NCI-H1092 (cell line): ENCODE measurements around the gene MCRS1.
"Not testable (repeated sequence)": the region's sequence is repeated elsewhere in the genome, so short reads cannot be mapped to it uniquely, and the experiment has no call there.

Experiments
- DNase-seq: peaks from one replicate; lab custom pipeline; 2025; lab: John Stamatoyannopoulos, UW

MCRS1 gene

DNA sequence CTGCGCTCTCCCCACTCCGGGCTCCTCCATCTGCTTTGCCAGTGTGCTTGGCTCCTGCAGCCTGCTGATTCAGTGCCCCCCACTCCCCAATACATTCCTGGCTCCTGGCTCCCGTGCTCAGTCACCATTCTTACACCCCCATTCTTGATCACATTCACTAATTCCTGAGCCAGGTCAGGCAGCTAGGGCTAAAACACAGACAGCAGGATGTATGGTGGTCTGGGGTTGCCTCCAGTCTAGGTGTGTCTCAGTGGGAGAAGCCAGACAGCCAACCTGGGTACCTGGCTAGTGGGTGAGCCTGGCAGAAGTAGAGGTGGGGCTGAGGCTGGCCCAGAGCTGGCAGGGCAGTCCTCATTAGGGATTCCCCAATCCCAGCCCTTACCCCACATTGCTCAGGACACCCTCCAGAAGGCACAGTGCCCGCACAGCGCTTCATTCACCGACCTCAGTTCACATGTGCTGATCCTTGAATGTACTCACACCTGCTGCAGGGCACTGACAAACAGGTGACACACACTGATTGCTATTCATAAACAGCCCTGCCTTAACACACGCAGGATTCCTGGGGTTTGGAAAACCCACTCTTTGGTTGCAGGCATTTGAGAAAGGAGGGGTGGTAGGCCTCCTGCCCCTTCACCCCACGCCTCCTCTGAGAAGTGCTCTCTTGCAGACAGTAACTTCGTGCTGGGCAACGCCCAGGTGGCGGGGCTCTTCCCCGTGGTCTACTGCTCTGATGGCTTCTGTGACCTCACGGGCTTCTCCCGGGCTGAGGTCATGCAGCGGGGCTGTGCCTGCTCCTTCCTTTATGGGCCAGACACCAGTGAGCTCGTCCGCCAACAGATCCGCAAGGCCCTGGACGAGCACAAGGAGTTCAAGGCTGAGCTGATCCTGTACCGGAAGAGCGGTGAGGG lies 27.5 kb downstream of the MCRS1 start:
- DNase-seq: no peak

DNA sequence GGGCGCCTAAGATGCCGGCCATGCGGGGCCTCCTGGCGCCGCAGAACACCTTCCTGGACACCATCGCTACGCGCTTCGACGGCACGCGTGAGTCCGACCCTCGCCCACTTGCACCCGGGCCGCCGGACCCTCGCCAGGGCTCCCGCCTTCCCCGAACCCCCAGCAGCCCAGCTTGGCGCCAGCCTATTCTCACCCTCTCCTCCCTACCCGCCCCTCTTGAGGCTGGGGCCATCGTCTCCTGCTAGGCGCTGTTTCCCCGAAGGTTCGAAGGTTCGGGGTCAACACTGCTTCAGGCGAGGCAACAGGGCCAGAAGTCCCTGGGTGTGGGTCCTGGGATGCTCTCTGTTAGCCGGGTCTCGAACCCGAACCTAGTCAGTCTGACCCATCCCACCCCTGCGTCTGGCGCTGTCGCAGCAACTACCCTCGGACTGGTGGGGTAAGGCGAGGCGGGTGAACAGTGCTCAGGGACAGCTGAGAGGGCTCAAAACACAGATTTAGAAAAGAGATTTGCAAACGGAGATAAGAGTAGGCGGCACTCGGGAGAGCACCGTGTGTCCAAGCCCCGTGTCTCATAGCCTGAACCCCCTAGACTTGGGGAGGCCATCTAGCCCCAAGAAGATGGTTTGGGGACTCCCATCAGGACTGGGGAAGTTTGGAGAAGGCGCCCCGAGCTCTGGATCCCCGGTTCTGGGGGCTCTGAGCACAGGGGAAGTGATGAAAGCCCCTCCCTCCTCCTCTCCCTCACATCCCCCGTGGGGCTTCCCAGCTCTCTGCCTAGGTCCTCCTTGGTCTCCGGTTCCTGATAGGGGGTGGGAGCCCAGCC lies 28.3 kb downstream of the MCRS1 start:
- DNase-seq: no peak

DNA sequence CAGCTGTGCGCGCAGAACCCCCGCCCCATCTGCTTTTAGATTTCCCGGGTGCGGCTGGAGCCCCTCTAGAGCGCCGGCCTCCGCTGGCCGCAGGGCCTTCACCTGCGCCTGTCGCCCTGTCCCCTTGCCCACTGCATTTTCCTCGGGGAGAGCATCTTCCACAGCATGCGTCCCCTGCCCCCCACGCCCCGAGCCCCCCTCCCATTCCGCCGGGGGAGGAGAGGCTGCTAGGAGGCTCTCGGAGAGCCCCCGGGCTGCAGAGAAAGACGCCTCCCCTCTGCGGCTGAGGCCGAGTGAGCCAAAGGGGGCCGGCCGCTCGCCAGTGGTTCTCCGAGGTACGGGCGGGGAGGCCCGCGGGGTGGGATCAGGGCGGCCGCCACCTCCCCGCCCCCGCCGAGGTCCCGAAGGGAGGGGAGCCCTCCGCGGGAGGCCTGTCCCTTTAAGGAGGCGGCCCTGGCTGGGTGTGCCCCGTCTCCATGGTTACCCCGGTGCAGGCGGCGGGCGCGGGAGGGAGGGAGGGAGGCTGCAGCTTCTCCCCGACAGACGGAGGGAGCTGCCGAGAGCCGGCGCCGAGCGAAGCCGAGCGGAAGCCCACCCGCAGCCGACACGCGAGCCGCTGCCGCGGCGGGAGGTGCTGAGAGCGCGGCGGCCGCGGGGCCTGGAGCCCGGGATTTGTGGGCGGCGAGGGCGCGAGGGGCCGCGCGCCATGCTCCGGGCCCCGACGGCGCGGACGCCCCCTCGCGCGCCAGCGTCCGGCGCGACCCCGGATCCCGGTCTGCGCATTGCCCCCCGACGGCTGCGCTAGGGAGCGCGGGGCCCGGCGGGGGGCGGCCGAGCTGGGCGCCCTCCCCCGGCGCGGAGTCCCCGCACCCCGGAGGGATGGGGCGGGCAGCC lies 29.2 kb downstream of the MCRS1 start, which contains the start of gene KCNH3:
KCNH3 (plus strand) TSS at position 521 of the 894 bp plus-strand sequence. CDS start 387 bp downstream, outside the sequence.
- DNase-seq: peak; percentile 78

DNA sequence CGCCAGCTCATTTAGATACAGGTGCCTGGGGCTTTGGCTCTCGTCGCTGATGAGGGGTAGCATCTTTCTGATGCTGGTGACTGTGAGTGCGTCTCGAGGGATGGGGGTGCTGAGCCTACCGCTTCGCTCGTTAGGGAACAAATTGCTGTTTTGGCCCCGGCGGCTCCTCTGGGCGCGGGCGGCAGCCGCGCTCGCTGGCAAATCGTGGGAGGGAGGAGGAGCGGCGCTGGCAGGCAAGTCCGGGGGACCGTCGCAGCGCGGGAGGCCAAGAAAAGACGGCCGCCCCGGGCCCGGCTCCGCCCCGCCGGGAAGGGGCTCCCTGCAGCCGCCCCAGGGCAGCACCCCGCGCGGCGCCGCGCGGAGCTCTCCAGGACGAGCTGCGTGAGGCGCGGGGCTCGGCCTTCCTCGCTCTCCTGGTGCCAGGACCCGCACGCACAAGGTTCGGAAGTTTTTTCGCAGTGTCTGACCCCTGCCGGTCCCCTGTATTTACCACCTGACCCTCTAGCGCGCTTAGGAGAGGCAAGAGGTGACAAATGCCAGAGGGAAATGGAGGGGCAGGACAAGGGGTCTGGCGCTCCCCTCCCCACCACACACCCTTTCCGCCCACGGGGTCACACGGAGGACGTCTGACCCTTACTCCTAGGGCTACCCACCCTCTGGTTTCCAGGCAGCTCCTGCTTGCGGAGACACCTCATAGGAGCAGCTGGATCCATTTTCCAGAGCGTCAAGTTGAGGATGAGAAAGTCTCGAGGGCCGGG lies 30.0 kb downstream of the MCRS1 start:
- DNase-seq: peak; percentile 13

DNA sequence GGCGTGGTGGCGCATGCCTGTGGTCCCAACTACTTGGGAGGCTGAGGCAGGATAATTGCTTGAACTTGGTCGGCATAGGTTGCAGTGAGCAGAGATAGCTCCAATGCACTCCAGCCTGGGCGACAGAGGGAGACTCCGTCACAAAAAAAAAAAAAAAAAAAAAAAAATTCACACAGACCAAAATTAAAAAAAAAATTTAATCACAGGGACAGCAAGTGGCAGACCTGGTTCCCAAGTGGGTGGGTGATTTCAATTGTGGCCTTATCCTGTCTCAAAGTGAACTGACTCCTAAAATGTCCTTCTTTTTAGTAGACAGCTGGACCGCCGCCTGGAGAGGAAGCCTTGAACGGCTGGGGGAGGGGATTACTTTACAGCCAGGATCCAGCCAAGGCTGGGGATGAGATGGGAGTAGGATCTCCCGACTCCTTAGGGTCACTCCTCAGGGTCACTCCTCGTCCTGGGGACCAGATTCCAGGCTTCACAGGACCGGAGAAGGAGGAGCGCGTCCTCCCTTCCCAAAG lies 30.7 kb downstream of the MCRS1 start:
- no peak for DNase-seq

DNA sequence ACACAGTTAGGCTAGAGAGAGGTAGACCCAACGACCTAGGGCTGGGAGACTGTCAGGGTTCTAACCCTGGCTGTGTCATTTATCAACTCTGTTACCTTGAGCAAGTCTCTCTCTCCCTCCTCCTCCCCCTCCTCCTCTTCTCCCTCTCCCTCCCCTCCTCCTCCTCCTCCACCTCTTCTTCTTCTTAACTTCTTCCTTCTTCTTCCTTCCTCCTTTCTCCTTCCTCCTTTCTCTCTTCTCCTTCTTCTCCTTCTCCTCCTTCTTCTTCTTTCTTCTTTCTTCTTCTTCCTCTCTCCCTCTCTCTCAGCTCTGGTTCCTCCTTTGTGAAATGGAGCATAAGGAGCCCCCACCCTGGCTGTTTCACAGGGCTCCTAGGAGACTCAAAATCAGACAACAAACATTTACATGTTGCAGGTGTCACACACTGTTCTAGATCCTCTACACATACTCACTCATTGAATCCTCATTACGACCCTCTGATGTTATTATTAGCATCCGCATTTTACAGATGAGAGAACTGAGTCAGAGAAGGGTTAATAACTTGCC lies 31.3 kb downstream of the MCRS1 start:
- no peak for DNase-seq

DNA sequence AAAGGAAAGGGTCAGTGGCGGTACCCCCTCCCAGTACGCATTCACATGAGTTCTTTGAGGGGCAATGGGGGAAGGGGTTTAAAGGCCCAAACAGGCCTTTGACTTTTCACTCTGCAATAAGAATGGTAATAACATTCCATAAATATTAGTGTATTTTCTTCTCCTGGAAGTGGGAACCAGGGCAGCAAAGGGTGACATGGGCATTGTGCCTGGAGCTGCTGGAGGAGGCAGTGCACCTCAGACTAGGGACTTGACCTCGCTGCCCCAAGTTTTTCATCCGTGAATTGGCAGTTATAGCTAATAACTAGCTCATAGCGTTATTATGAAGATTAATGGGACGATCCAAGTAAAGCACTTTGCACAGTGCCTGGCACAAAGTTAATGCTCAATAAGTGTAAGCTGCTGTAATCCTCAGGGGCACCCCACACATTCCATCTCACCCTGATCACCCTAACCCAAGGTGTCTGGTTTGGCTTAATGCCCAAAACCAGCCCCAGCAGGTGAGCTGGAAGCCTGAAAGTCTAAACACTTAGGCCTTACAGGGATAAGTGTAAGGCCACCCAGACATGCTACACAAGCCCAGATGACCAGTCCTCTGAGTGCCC lies 31.9 kb downstream of the MCRS1 start:
- DNase-seq: no peak

DNA sequence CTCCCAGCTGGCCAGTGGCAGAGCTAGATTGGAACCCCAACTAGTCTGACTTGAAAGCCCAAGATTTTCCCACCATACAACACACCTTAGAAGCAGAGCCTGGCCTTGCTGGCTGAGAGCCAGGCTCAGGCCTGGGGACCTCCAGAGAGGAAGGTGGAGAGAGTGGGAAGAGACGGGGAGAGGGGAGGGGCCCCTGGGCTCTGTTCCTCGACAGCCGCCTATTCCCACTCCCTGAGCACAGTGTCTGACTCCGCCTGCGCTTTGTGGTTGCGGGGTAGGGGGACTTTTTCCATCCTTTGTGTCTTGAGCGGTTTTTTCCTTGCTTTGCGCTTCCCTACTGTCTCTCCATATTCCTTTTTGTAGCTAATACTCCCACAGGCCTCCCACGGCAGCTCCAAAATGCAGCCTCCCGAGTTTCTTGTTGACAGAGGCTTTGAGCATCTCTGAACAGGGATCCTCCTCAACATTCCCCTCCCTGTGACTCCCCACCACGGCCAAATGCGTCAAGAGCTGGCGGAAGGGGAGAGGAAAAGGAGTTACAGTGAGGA lies 33.1 kb downstream of the MCRS1 start:
- DNase-seq: no peak

DNA sequence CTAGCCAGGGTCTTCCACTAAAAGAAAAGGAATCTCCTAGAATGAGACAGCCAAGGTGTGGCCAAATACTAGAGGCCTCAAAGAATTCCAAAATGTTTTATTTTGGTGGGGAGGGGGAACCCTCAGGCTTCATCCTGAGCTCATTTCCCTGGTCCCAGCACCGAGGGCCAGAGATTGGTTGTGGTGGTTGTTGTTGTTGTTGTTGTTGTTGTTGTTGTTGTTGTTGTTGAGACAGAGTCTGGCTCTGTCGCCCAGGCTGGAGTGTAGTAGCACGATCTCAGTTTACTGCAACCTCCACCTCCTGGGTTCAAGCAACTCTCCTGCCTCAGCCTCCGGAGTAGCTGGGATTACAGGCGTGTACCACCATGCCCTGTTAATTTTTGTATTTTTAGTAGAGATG lies 33.8 kb downstream of the MCRS1 start:
- not testable (repeated sequence) for DNase-seq

DNA sequence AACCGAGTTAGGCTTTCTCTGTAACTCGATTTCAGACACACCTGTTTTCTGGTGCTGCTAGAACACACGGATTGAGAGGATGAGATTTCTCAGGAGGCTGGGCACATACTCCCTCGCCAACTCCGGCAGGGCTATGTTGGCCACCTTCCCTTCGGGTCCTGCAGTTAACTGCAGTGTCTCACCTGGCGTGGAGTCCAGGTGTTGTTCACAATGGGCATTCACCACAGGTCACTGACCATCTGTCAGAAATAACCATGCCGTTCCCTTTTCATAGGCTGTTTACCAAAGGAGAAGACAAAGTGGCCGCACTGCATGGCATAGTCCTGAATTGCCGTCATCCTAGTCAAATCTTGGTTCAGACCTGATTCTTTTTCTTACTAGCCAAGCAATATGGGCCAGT lies 34.6 kb downstream of the MCRS1 start:
- DNase-seq: no peak

DNA sequence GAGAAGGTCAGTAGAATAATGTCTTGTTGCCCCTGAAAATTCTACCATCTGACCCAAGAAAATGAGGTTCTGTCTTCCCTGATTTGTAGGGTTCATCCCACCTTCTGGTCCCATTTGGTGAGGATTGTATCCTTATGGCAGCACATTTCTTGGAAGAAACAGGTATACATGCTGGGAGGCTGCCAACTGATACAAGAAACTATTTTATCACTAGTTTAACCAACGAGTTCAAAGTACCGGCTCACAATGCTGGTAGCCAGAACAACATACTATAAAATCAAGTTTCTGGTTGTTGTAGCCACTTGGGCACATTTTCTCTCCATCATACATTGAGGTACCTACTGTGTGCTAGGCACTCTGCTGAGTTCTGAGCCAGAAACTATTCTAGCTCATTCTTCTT lies 36.2 kb downstream of the MCRS1 start:
- no peak for DNase-seq

DNA sequence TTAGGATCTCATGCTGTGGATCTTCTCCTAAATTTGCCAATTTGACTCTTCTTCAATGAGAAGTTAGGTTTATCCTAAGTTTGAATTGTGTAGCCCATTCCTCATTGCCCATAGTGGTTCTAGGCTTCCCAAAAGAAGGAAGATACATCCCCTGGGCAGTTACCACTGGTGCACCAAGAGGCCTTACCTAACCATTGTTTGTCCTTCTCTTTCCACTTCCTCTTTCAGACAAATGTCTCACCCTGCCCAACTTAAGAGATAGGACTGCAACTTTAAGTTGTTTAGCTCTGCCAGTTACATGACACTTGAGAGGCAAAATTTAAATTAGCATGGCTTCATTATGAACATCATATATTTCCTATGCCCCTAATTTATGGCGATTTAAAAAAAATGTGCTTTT lies 38.5 kb downstream of the MCRS1 start:
- no peak for DNase-seq

DNA sequence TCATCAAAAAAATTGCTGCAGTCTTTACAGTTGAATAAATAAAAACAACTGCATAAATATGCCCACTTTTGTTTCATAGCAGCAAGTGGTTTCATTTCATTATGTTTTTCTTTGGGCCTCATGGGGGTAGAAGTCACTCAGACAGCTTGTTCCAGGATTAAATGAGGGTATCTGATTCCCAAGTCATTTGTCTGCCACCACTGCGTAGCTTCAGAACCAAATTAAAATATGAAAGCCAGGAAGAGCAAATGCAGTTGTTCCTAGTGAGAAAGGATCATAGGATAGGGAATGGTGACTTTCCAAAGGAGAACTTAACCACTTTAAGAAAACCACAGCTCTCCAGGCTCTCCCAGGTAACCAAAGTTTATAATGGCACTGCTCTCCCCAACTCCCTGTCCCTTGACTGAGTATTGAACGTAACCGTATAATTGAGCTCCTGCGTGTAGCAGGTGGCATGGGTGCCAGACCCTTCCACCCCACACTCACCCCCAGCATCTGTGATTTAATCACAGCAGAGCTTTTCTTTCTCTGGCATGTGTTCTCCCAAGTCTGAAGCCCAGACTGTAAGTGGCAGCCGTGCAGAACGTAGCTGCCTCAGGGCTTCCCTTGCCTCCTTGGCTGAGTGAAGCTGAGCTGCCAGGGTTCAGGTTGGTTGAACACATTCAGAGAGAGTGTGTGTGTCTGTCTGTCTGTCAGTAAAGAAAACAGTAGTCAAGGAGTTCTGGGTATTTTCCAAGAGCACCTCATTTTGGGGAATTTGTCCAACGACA lies 40.4 kb downstream of the MCRS1 start:
- no peak for DNase-seq

DNA sequence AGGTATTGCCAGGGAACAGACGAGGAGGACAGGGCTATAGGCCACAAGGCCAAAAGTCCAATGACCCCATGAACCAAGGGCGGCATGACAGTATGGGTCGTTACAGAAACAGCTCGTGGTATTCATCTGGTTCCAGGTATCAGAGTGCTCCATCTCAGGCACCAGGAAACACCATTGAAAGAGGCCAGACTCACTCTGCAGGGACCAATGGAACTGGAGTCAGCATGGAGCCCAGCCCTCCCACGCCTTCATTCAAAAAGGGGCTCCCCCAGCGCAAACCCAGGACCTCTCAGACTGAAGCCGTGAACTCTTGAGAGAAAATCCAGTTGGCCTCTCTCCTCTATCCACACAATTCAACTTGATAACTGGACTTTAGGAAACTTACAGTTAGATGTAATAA lies 42.0 kb downstream of the MCRS1 start:
- DNase-seq: no peak

DNA sequence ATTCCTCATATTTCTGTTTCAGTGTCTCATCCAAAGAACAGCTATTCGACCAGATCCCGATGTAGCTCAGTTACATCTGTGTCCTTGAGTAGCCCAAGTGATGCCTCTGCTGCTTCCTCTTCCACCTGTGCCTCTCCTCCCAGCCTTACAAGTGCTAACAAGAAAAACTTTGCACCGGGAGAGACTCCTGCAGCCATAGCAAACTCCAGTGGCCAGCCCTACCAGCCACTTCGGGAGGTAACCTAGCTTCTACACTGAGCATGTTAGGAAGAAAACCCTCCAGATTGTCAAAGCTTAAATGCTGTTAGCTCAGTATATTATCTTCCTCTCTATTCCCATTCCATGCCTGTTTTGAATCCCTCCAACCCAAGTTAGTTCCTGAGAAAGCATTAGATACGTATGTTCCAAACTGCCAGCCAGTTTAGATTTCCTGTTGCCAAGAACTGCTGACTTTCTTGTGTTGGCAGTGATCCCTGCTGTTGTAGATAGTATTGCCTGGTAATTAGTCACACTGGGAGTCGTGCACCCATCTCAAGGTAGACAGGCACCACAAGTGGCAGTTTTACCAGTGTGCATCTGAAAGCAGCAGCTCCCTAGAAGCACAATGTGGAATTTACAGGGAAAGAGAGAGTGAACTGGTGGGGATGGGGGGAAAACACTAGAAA lies 43.1 kb downstream of the MCRS1 start:
- DNase-seq: no peak

DNA sequence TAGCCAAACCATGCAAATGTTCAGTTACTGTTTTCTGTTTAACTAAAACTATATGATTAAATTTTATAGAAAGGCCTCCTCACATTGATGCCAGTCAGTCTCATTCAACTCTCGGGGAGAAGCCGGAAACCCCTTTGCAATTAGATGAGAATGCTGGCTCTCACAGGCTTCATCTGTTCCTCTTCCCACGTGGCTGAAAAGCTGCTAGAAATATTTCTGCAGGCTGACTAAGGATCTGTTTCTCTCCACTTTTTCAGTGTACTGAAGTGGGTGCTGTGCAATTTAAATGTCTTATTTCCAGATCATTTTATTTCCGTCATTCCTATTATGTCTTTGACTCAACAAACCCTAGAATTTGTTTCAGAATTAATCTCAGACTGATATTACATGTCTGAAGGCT lies 46.6 kb downstream of the MCRS1 start:
- no peak for DNase-seq

DNA sequence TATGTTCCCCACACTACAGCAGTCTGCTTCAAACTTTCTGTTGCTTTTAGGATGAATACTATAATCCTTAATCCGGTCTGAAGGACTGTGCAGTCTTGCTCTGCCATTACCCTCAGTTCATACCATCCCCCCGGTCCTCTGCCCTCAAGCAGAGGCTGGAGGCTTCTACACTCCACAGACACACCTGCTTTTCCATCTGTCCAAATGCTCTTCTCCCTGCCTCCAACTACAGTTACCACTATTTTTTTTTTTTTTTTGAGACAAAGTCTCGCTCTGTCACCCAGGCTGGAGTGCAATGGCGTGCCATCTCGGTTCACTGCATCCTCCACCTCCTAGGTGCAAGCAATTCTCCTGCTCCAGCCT lies 48.4 kb downstream of the MCRS1 start:
- DNase-seq: no peak

DNA sequence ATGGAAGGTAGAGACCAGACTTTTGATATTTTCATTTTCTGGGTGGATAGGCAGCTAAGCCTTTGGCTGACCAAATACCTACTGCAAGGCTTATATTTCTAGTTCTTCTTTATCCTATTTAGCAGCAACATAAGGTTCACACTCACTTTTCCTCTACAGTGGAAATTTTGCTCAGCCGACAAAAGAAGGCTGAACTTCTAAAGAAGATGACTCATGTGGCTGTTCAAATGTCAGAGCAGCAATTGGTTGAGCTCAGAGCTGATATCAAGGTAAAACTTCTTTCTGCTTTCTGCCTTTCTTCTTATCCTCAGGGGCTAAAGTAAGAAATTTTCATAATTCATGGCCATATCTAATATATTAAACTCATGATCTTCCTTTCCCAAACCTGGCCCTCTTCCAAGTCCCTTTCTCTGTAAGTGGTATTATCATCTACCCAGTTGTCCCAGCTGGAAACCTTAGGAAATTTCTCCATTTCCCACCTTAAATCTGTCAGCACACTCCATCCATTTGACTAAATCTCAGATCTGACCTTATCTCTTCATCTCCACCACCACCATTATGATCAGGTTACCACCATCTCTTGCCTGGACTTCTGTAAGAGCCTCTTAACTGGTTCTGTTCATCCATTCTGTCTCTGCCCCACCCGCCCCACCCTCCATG lies 48.9 kb downstream of the MCRS1 start:
- DNase-seq: no peak
